HepG2 (cell line): ENCODE results near the gene BBS9.

Experiments used
- JUN ChIP-seq: sonication (generic); formaldehyde crosslinking; IDR thresholded peaks from 2 replicates; pipeline ENCODE4 v1.4.0; 2020; ENCODE audit warnings: mild to moderate bottlenecking, missing genetic modification reagents
- RNF2 ChIP-seq: fragments of 450-650 bp; conservative IDR thresholded peaks from 2 replicates; pipeline ENCODE4 v1.6.1; 2016; ENCODE audit warnings: low read depth
- SIN3A ChIP-seq: IDR thresholded peaks from 2 replicates; pipeline ENCODE4 v1.6.1; 2011; ENCODE audit warnings: low read depth, mild to moderate bottlenecking, control low read depth, low read length, borderline replicate concordance
- SRY ChIP-seq: sonication (generic); formaldehyde crosslinking; IDR thresholded peaks from 2 replicates; pipeline ENCODE4 v1.8.0; 2022; ENCODE audit warnings: mild to moderate bottlenecking, missing genetic modification reagents
- ZBTB10 ChIP-seq: sonication (generic); formaldehyde crosslinking; IDR thresholded peaks from 2 replicates; pipeline ENCODE4 v1.4.0; 2020; ENCODE audit warnings: missing genetic modification reagents, borderline replicate concordance
- ZKSCAN8 ChIP-seq: IDR thresholded peaks from 2 replicates; pipeline ENCODE4 v1.6.1; 2016; ENCODE audit warnings: borderline replicate concordance, missing genetic modification reagents, missing compliant biosample characterization
- ZNF260 ChIP-seq: sonication (generic); formaldehyde crosslinking; IDR thresholded peaks from 2 replicates; pipeline ENCODE4 v1.4.0; 2020; ENCODE audit warnings: missing genetic modification reagents, low read depth, mild to moderate bottlenecking, borderline replicate concordance
- ZNF431 ChIP-seq: sonication (generic); formaldehyde crosslinking; IDR thresholded peaks from 2 replicates; pipeline ENCODE4 v1.9.0; 2022; ENCODE audit warnings: missing genetic modification reagents, low read depth, mild to moderate bottlenecking, borderline replicate concordance
- ZNF589 ChIP-seq: sonication (generic); formaldehyde crosslinking; conservative IDR thresholded peaks from 2 replicates; pipeline ENCODE4 v1.8.0; 2022; ENCODE audit warnings: mild to moderate bottlenecking, moderate library complexity, missing genetic modification reagents
- TF ChIP-seq, protein P1 (sequence below): IDR thresholded peaks from 2 replicates; pipeline ENCODE4 v1.6.1; 2012; ENCODE audit warnings: inconsistent platforms

DNA sequence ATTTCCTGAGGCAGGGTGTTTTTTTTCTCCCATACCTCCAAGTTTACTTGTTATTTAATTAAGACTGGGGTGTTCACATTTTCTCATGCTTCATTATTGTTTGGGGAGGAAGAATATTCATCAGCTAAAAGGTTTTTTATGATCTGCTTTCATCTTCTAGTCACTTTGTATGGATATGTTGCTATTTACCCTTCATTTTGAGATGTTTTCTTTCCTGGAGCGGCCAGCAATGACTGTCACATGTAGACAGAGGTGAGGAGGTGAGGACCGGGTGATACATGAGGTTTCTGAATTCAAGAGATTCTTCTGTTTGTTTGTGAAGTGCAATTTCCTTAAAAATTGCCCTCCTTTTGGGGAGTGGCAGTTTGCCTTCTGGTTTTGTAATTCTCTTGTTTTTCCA lies 514.2 kb downstream of the BBS9 start:
- TF ChIP-seq ZNF589 (CRISPR knock-in tag) (no peak), ZBTB10 (CRISPR knock-in tag) (no peak), ZKSCAN8 (CRISPR knock-in tag) (no peak), ZNF431 (CRISPR knock-in tag) (no peak), RNF2 (no peak), SIN3A (no peak), SRY (no peak), ZNF260 (CRISPR knock-in tag) (no peak), JUN (CRISPR knock-in tag) (no peak)
- TF ChIP-seq, protein P1, sequence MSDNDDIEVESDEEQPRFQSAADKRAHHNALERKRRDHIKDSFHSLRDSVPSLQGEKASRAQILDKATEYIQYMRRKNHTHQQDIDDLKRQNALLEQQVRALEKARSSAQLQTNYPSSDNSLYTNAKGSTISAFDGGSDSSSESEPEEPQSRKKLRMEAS, result no peak
